K562 (cell line): ENCODE results near the gene CTTNBP2. TPM values are rescaled to one million over a fixed set of nuclear protein-coding genes. Genes with fewer than 3 reads are reported as not detected.

Experiments
- ATAC-seq: fragments of 200-7000 bp; cut with Tn5 transposase; 3 replicates; pipeline ENCODE4 v1.9.1; 2020; ENCODE audit warnings: moderate library complexity
- BruUV-seq: library from RNA; stranded (reverse); fragments of 400-500 nt; replicated peaks from 2 replicates; lab custom pipeline; 2021; lab: Mats Ljungman, UMichigan
- CTCF ChIA-PET: fragments of 300-600 bp; formaldehyde crosslinking; extraction: SDS; loops from one replicate; lab custom pipeline; 2021; ENCODE audit warnings: low intra/inter-chr PET ratio; lab: Yijun Ruan, JAX
- POLR2A ChIA-PET: fragments of 300-600, 350-650 bp; sonication (Branson Sonifier 250); formaldehyde crosslinking; extraction: SDS; loops from one replicate; lab custom pipeline; 2021; ENCODE audit warnings: antibody characterized with exemption, inconsistent platforms; lab: Yijun Ruan, JAX
- DNase-seq, 4 experiments: peaks; one replicate each; pipeline versions ENCODE4 v3.0.0 to v3.0.0-alpha.2; 2011 to 2018; ENCODE audit warnings: low spot score in 3 of 4, mixed read lengths in 3 of 4; ENCODE audit errors: extremely low read depth in 1 of 4
- FAIRE-seq: peaks from 2 replicates; lab custom pipeline; 2011; peaks lifted over from hg19 to GRCh38; lab: Jason Lieb, UNC
- H2AFZ ChIP-seq: 2 replicates; pipeline ENCODE4 v1.6.0; 2011; ENCODE audit warnings: low read depth, low read length, control low read depth, inconsistent platforms
- H3K27ac ChIP-seq: fragments of 200-600 bp; 3 replicates; pipeline ENCODE4 v1.8.0; 2011; ENCODE audit warnings: low read depth, mild to moderate bottlenecking, control low read depth, inconsistent platforms, low read length, moderate library complexity, mixed read lengths; ENCODE audit errors: extremely low read depth
- H3K27me3 ChIP-seq, 2 experiments: fragments of 300-600 bp in 1 of 2; 2 replicates in 1 of 2; 3 replicates in 1 of 2; pipeline versions ENCODE4 v1.6.0 to v1.8.0; 2011; ENCODE audit warnings: inconsistent platforms in 2 of 2, low read length in 2 of 2, mild to moderate bottlenecking in 1 of 2, mixed read lengths in 1 of 2, moderate library complexity in 1 of 2; ENCODE audit not compliant: control insufficient read depth in 2 of 2, insufficient read depth in 2 of 2
- H3K36me3 ChIP-seq: fragments of 300-600 bp; 3 replicates; pipeline ENCODE4 v1.8.0; 2011; ENCODE audit warnings: mild to moderate bottlenecking, low read length, inconsistent platforms; ENCODE audit not compliant: control insufficient read depth, insufficient read depth
- H3K4me1 ChIP-seq, 2 experiments: fragments of 200-600 bp in 1 of 2; replicated peaks in 1 of 2; 2 replicates in 1 of 2; 3 replicates in 1 of 2; pipeline versions ENCODE4 v1.5.1 to v1.8.0; 2011; ENCODE audit warnings: inconsistent platforms in 2 of 2, low read length in 2 of 2, mild to moderate bottlenecking in 1 of 2, mixed read lengths in 1 of 2, moderate library complexity in 1 of 2; ENCODE audit not compliant: control insufficient read depth in 2 of 2, insufficient read depth in 2 of 2
- H3K4me2 ChIP-seq: 2 replicates; pipeline ENCODE4 v1.6.1; 2011; ENCODE audit warnings: low read length, control low read depth, inconsistent platforms, mixed read lengths; ENCODE audit not compliant: insufficient read depth
- H3K4me3 ChIP-seq: fragments of 200-600 bp; sonication (generic), shearing (Covaris generic); 2 replicates; pipeline ENCODE4 v1.5.1; 2016; ENCODE audit warnings: control low read depth, inconsistent platforms
- H3K79me2 ChIP-seq: fragments of 200-600 bp; 3 replicates; pipeline ENCODE4 v1.8.0; 2011; ENCODE audit warnings: low read length, inconsistent platforms; ENCODE audit not compliant: control insufficient read depth, insufficient read depth
- H3K9ac ChIP-seq, 2 experiments: 2 replicates each; pipeline versions ENCODE4 v1.6.0 to v1.6.1; 2011; ENCODE audit warnings: low read depth in 2 of 2, low read length in 2 of 2, control low read depth in 1 of 2, inconsistent platforms in 1 of 2, mild to moderate bottlenecking in 1 of 2, mixed read lengths in 1 of 2; ENCODE audit not compliant: insufficient read depth in 1 of 2
- H3K9me1 ChIP-seq: one replicate; pipeline ENCODE4 v1.6.0; 2011; ENCODE audit warnings: inconsistent platforms, mild to moderate bottlenecking, low read length, moderate library complexity; ENCODE audit not compliant: control insufficient read depth, insufficient read depth
- H3K9me3 ChIP-seq: replicated peaks from 2 replicates; pipeline ENCODE4 v1.5.1; 2011; ENCODE audit warnings: low read depth, low read length, inconsistent platforms; ENCODE audit not compliant: control insufficient read depth, insufficient read depth
- H4K20me1 ChIP-seq: replicated peaks from 2 replicates; pipeline ENCODE4 v1.6.1; 2011; ENCODE audit warnings: low read length, inconsistent platforms, mixed read lengths; ENCODE audit not compliant: control insufficient read depth, insufficient read depth
- FOXO4 ChIP-seq: fragments of 450-650 bp; formaldehyde crosslinking; IDR thresholded peaks from 2 replicates; pipeline ENCODE4 v1.4.0; 2020; ENCODE audit warnings: mild to moderate bottlenecking, moderate library complexity
- IRF2 ChIP-seq: sonication (generic); formaldehyde crosslinking; IDR thresholded peaks from 2 replicates; pipeline ENCODE4 v1.8.1; 2022; ENCODE audit warnings: mild to moderate bottlenecking, missing genetic modification reagents
- KLF1 ChIP-seq: fragments of 450-650 bp; IDR thresholded peaks from 2 replicates; pipeline ENCODE4 v1.6.1; 2016; ENCODE audit warnings: missing genetic modification characterization, missing compliant biosample characterization
- KLF13 ChIP-seq: fragments of 450-650 bp; IDR thresholded peaks from 2 replicates; pipeline ENCODE4 v1.6.1; 2016; ENCODE audit warnings: missing genetic modification characterization, low read depth, mild to moderate bottlenecking, missing compliant biosample characterization, moderate library complexity, borderline replicate concordance
- LEF1 ChIP-seq: fragments of 450-650 bp; IDR thresholded peaks from 2 replicates; pipeline ENCODE4 v1.6.1; 2016; ENCODE audit warnings: mild to moderate bottlenecking
- MYC ChIP-seq, 2 experiments: fragments of 250-450 bp in 1 of 2; sonication (Bioruptor Pico) in 1 of 2; IDR thresholded peaks; 2 replicates each; pipeline versions ENCODE4 v1.5.1 to v1.6.1; 2012 to 2021; ENCODE audit warnings: low read depth in 2 of 2, borderline replicate concordance in 1 of 2, improper control_type of control experiment in 1 of 2, low read length in 1 of 2, mild to moderate bottlenecking in 1 of 2, moderate library complexity in 1 of 2
- NBN ChIP-seq: fragments of 450-650 bp; IDR thresholded peaks from 2 replicates; pipeline ENCODE4 v1.6.1; 2016; ENCODE audit warnings: low read depth, mild to moderate bottlenecking
- NCOA6 ChIP-seq: fragments of 450-650 bp; IDR thresholded peaks from 2 replicates; pipeline ENCODE4 v1.6.1; 2017; ENCODE audit warnings: mild to moderate bottlenecking
- PHF20 ChIP-seq: fragments of 450-650 bp; IDR thresholded peaks from 2 replicates; pipeline ENCODE4 v1.6.1; 2018; ENCODE audit not compliant: partially characterized antibody
- PPARD ChIP-seq: fragments of 250-450 bp; sonication (Bioruptor Pico); IDR thresholded peaks from 2 replicates; pipeline ENCODE4 v1.8.0; 2022; ENCODE audit warnings: inconsistent platforms, mild to moderate bottlenecking, moderate library complexity
- PRMT5 ChIP-seq: sonication (generic); formaldehyde crosslinking; IDR thresholded peaks from 2 replicates; pipeline ENCODE4 v1.5.0; 2020; ENCODE audit warnings: missing genetic modification reagents
- RAD21 ChIP-seq, 2 experiments: fragments of 250-450 bp in 1 of 2; fragments of 450-650 bp in 1 of 2; sonication (Bioruptor Pico) in 1 of 2; formaldehyde crosslinking in 1 of 2; IDR thresholded peaks in 1 of 2; conservative IDR thresholded peaks in 1 of 2; 2 replicates each; pipeline versions ENCODE4 v1.4.0 to v1.8.0; 2020 to 2022; ENCODE audit warnings: mild to moderate bottlenecking in 2 of 2, moderate library complexity in 1 of 2
- SLC30A9 ChIP-seq: fragments of 250-450 bp; sonication (Bioruptor Pico); IDR thresholded peaks from 2 replicates; pipeline ENCODE4 v1.8.0; 2022; ENCODE audit warnings: mild to moderate bottlenecking, moderate library complexity
- SMARCB1 ChIP-seq: IDR thresholded peaks from 2 replicates; pipeline ENCODE4 v1.6.1; 2011; ENCODE audit warnings: improper control_type of control experiment, low read depth; ENCODE audit not compliant: insufficient read length
- SRSF9 ChIP-seq: fragments of 200-400 bp; formaldehyde crosslinking; IDR thresholded peaks from 2 replicates; pipeline ENCODE4 v1.6.1; 2017; ENCODE audit warnings: low read depth, low read length, borderline replicate concordance
- ZNF512 ChIP-seq: IDR thresholded peaks from 2 replicates; pipeline ENCODE4 v1.6.1; 2016; ENCODE audit warnings: missing genetic modification characterization, missing compliant biosample characterization
- ZNF717 ChIP-seq: fragments of 250-450 bp; sonication (Bioruptor Pico); IDR thresholded peaks from 2 replicates; pipeline ENCODE4 v1.5.0; 2021
- WGBS: fragments of 100-300 bp; shearing (Covaris generic); methylation state at CpG from one replicate; pipeline ENCODE4 v1.1.6; 2016; ENCODE audit warnings: low coverage, mixed read lengths; ENCODE audit not compliant: insufficient coverage; ENCODE audit errors: missing lambda C conversion rate; 5-methylcytosine and 5-hydroxymethylcytosine counted together
- in situ Hi-C: fragments of 300-500 bp; cut with MboI; formaldehyde crosslinking; loops from 4 replicates; pipeline ENCODE4 v1.15.0; 2018; ENCODE audit warnings: inconsistent platforms, mixed read lengths
- intact Hi-C: fragments of 100-400 bp; cut with micrococcal nuclease; formaldehyde crosslinking; loops from 2 replicates; pipeline ENCODE4 v1.14.2; 2022
- polyA plus RNA-seq, 8 experiments: library from polyadenylated mRNA; depleted of rRNA in 4 of 8; stranded (reverse) in 5 of 8; unstranded in 3 of 8; fragments of >200 nt; fragmentation: Nextera tagmentation in 2 of 8; fragmentation: Illumina TruSeq in 1 of 8; extraction: Ambion mirVana in 2 of 8; extraction: Trizol in 1 of 8; gene quantifications; 2 replicates each; pipeline versions ENCODE4 v1.2.1 to v1.2.3, GENCODE V29; 2011 to 2014; ENCODE audit warnings: inconsistent platforms in 1 of 8, missing spikeins in 1 of 8
- total RNA-seq, 7 experiments: library from RNA; depleted of rRNA in 6 of 7; stranded (reverse); fragments of >200 nt in 6 of 7; fragmentation: Illumina TruSeq in 2 of 7; extraction: Trizol in 2 of 7; gene quantifications; 2 replicates each; pipeline versions ENCODE4 v1.2.1 to v1.2.3, GENCODE V29; 2011 to 2021; ENCODE audit warnings: low replicate concordance in 1 of 7

CTTNBP2 gene
- total and polyA plus RNA-seq, 9 of the 15 experiments (the other 6 are each of a cell fraction or from before 2014, with no cell fraction given), result 0.05 TPM; not detected in 8

- FAIRE-seq (peak; percentile 98), ATAC-seq (peak; percentile 91), DNase-seq (peak; percentile 44 to 90 (median 63))
- Histone ChIP-seq H3K27me3 (no peaks in the 10 kb centered on the region), H3K27ac (peak overlapping the region; percentile 74), H3K36me3 (no peaks in the 10 kb centered on the region), H2AFZ (peak overlapping the region; percentile 89), H3K9me3 (no peaks in the 10 kb centered on the region), H3K79me2 (no peaks in the 10 kb centered on the region), H3K4me2 (peak overlapping the region; percentile 80), H3K9ac (peak overlapping the region; percentile 24 to 33; a peak in 3 of 4 replicates), H4K20me1 (no peaks in the 10 kb centered on the region), H3K4me3 (peak overlapping the region; percentile 1; the same call in 1 of the 2 replicates), H3K4me1 (peaks cover 15 to 35% of the 10 kb centered on the region in 2 experiments; a peak in 4 of 5 replicates), H3K9me1 (no peaks in the 10 kb centered on the region)
- no TSS peak for BruUV-seq
- intact Hi-C loops, result loop anchor here (2.0 to 10.0 kb wide), 2 partner anchors 41 to 837 kb away; partner anchors contain the start of gene ST7
- 3% methylated on average over 18 of the region's 18 CpGs for WGBS
- POLR2A ChIA-PET, result interaction anchor here (0.5 to 2.1 kb wide), 5 partner anchors 13 to 122 kb away, joined by 3 to 8 read pairs (median 4); no protein-coding TSS in a partner anchor
- in situ Hi-C loops, result no loop called here
- CTCF ChIA-PET, result no interaction called here
- TF ChIP-seq RAD21 (CRISPR knock-in tag; conservative IDR thresholded peaks at IDR 0.05 in 1 of 2, IDR thresholded peaks at IDR 0.05 in 1 of 2) (peak; percentile 33 to 47; a peak in 3 of 4 replicates), PHF20 (no peak), SRSF9 (no peak), FOXO4 (no peak), ZNF512 (tag) (no peak), ZNF717 (no peak), IRF2 (CRISPR knock-in tag) (no peak), KLF13 (tag) (no peak), PRMT5 (CRISPR knock-in tag) (no peak), SMARCB1 (peak; percentile 95), NBN (peak; percentile 94; the same call in 1 of the 2 replicates), MYC (IDR thresholded peaks at IDR 0.05; ENCODE audit: low read depth, low read length) (0 out of 2 replicates have a peak, but pooled peaks have one; percentile 41), MYC (CRISPR knock-in tag; IDR thresholded peaks at IDR 0.05; ENCODE audit: borderline replicate concordance, low read depth) (no peak), LEF1 (peak; percentile 97), KLF1 (no peak), PPARD (no peak), NCOA6 (no peak), SLC30A9 (CRISPR knock-in tag) (no peak)
These were observed 81.1 kb downstream of the CTTNBP2 start for GRCh38 chr7:117791877-117792780.
